Measurements from ENCODE around the gene ZNF268.

Gene ZNF268

DNA sequence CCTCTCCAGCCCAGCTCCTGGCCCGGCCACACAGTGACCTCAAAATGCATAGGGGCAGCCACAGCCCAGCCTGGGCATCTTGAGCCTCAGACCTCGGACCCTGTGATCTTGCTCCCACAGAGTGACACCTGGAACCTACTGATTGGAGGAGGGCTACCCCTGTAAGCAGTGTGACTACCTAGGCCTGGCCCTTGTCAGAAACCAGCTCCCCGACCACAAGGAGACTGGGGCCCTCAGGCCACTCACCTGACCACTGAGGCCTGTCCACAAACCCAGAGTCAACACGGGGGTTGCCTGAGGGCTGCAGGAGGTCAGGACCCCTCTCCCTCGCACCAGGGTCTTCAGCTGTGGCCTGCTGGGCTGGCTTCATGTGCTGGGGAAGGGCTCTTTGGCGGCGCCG, 45.4 kb downstream of the ZNF268 start:
- TF ChIP-seq, protein P1, sequence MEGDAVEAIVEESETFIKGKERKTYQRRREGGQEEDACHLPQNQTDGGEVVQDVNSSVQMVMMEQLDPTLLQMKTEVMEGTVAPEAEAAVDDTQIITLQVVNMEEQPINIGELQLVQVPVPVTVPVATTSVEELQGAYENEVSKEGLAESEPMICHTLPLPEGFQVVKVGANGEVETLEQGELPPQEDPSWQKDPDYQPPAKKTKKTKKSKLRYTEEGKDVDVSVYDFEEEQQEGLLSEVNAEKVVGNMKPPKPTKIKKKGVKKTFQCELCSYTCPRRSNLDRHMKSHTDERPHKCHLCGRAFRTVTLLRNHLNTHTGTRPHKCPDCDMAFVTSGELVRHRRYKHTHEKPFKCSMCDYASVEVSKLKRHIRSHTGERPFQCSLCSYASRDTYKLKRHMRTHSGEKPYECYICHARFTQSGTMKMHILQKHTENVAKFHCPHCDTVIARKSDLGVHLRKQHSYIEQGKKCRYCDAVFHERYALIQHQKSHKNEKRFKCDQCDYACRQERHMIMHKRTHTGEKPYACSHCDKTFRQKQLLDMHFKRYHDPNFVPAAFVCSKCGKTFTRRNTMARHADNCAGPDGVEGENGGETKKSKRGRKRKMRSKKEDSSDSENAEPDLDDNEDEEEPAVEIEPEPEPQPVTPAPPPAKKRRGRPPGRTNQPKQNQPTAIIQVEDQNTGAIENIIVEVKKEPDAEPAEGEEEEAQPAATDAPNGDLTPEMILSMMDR (conservative IDR thresholded peaks at IDR 0.05; ENCODE audit: low read depth, low read length) = no peak
- no peaks in the 10 kb centered on the region for H3K27me3 ChIP-seq (ENCODE audit: insufficient read depth, low read depth)
- no peaks in the 10 kb centered on the region for H3K79me2 ChIP-seq (ENCODE audit: insufficient read depth, low read depth)
- H3K27ac ChIP-seq = no peak overlapping the region
- no peaks in the 10 kb centered on the region for H4K20me1 ChIP-seq (ENCODE audit: insufficient read depth)
- no peak overlapping the region for H3K4me2 ChIP-seq
- no peak overlapping the region for H3K9ac ChIP-seq
- no peak overlapping the region for H2AFZ ChIP-seq (ENCODE audit: low read depth)
- no peak overlapping the region for H3K4me3 ChIP-seq (IDR thresholded peaks at IDR 0.05; ENCODE audit: insufficient read depth, low read depth, low read length)
- H3K36me3 ChIP-seq (ENCODE audit: insufficient read depth) = no peaks in the 10 kb centered on the region
- no peaks in the 10 kb centered on the region for H3K4me1 ChIP-seq (ENCODE audit: low read depth, poor library complexity, severe bottlenecking)

DNA sequence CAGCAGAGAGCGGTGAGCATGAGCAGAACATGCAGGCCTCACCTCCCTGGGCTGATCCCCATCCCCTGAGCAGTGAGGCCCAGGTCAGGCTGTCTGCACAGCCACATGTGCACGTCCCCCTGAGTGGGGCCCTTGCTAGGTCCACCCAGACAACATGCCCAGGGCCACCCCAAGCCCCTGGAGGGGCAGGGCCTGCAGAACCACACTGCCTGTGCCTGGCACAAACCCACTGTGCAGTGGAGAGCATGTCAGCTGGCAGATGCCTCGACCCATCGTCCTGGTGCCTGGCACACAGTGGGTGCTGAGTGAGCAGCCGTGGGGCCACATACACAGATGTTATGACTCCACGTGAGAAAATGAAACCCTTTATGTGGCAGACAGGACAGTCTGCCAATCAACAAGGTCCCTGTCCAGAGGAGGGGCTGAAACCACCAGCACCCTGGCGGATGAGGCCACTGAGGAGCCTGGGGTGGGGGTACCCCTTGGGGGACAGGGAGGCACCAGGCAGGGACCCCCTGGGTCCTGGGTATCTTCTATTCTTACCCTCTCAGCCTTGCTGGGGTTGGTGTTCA, 46.1 kb downstream of the ZNF268 start:
- H3K4me3 ChIP-seq (IDR thresholded peaks at IDR 0.05; ENCODE audit: insufficient read depth, low read depth, low read length) = no peak overlapping the region
- H3K36me3 ChIP-seq (ENCODE audit: insufficient read depth) = no peaks in the 10 kb centered on the region
- H3K27ac ChIP-seq = no peak overlapping the region
- no peaks in the 10 kb centered on the region for H3K27me3 ChIP-seq (ENCODE audit: insufficient read depth, low read depth)
- TF ChIP-seq, protein P1 (conservative IDR thresholded peaks at IDR 0.05; ENCODE audit: low read depth, low read length) = no peak
- no peaks in the 10 kb centered on the region for H3K4me1 ChIP-seq (ENCODE audit: low read depth, poor library complexity, severe bottlenecking)
- H3K4me2 ChIP-seq = no peak overlapping the region
- no peaks in the 10 kb centered on the region for H4K20me1 ChIP-seq (ENCODE audit: insufficient read depth)
- no peak overlapping the region for H3K9ac ChIP-seq
- no peaks in the 10 kb centered on the region for H3K79me2 ChIP-seq (ENCODE audit: insufficient read depth, low read depth)
- no peak overlapping the region for H2AFZ ChIP-seq (ENCODE audit: low read depth)

DNA sequence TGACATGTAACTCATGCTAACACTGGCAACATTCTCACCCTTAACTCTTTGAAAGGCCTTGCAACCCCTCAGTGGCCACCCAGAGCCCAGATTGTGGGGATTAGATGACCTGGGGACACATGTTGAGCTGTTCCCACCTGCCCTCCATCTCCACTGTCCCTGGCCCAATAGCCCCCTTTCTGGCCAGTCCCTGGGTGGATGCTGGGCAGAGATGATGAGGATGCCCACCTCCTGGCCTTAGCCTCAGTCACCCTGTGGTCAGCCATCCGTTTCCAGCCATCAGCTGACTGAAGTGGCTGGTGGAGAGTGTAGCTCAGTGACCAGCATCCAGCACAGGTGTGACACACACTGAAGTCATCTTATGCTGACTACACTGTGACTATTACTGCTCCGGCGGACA, 49.7 kb downstream of the ZNF268 start:
- no peak overlapping the region for H3K4me2 ChIP-seq
- no peak overlapping the region for H3K4me3 ChIP-seq (IDR thresholded peaks at IDR 0.05; ENCODE audit: insufficient read depth, low read depth, low read length)
- no peaks in the 10 kb centered on the region for H3K79me2 ChIP-seq (ENCODE audit: insufficient read depth, low read depth)
- H3K36me3 ChIP-seq (ENCODE audit: insufficient read depth) = no peaks in the 10 kb centered on the region
- H4K20me1 ChIP-seq (ENCODE audit: insufficient read depth) = no peaks in the 10 kb centered on the region
- H3K27me3 ChIP-seq (ENCODE audit: insufficient read depth, low read depth) = no peaks in the 10 kb centered on the region
- TF ChIP-seq, protein P1 (conservative IDR thresholded peaks at IDR 0.05; ENCODE audit: low read depth, low read length) = no peak
- no peak overlapping the region for H3K9ac ChIP-seq
- H3K27ac ChIP-seq = no peak overlapping the region
- no peak overlapping the region for H2AFZ ChIP-seq (ENCODE audit: low read depth)
- H3K4me1 ChIP-seq (ENCODE audit: low read depth, poor library complexity, severe bottlenecking) = no peaks in the 10 kb centered on the region

DNA sequence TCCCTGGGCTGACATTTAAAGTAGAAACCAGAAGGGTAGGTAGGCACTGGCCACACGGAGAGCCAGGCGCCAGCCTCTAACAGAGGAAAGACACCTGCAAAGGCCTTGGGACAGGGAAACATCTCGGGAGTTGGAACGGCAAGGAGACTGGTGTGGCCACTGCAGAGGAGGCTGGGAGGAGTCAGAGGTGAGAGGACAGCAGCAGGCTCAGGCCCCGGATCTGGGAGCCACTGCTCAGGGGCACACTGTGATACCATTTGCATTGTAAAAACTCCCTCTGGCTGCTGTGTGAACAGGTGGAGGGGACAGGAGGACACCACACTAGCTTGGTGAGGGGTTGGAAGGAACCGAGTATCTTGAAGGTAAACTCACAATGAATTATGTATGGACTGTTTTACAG, 51.7 kb downstream of the ZNF268 start:
- H3K27ac ChIP-seq = no peak overlapping the region
- H3K9ac ChIP-seq = no peak overlapping the region
- H3K36me3 ChIP-seq (ENCODE audit: insufficient read depth) = no peaks in the 10 kb centered on the region
- TF ChIP-seq, protein P1 (conservative IDR thresholded peaks at IDR 0.05; ENCODE audit: low read depth, low read length) = no peak
- H3K4me1 ChIP-seq (ENCODE audit: low read depth, poor library complexity, severe bottlenecking) = no peaks in the 10 kb centered on the region
- no peaks in the 10 kb centered on the region for H4K20me1 ChIP-seq (ENCODE audit: insufficient read depth)
- no peak overlapping the region for H3K4me2 ChIP-seq
- no peaks in the 10 kb centered on the region for H3K27me3 ChIP-seq (ENCODE audit: insufficient read depth, low read depth)
- no peaks in the 10 kb centered on the region for H3K79me2 ChIP-seq (ENCODE audit: insufficient read depth, low read depth)
- H3K4me3 ChIP-seq (IDR thresholded peaks at IDR 0.05; ENCODE audit: insufficient read depth, low read depth, low read length) = no peak overlapping the region
- H2AFZ ChIP-seq (ENCODE audit: low read depth) = no peak overlapping the region
